GM19351 (cell line): ENCODE data around the gene SRSF12.
"Not testable (repeated sequence)": the region's sequence is repeated elsewhere in the genome, so short reads cannot be mapped to it uniquely, and the experiment has no call there.

Experiments
- ATAC-seq: cut with Tn5 transposase; IDR thresholded peaks from one replicate; pipeline ENCODE4 v1.9.1; 2021; ENCODE audit warnings: mild to moderate bottlenecking, moderate library complexity; ENCODE audit not compliant: unreplicated experiment

SRSF12 gene

DNA sequence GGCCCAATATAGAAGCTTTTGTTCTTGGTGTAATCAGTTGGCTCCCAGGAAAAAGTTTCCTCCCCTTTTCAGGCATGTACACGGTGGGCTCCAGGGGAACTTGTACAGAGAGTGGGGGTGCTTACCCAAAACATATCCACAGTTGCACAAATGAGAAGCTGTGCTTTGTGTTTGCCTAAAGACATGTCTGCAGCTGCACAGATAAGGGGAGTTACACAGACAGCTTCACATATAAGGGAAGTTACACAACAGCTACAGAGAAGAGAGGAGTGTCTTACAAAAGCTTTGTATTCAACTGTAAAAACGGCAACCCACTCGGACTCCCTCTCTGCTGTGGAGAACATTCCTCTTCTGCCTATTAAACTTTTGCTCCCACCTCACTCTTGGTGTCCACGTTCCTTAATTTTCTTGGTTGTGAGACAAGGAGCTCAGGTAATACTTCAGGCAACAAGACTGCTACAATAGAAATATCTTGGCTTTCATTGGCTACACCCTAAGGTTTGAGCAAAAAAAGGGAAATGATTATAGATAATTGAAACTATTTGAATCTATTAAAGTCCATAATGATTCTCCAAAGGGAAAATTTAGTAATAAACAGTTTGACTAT lies 44.8 kb downstream of the SRSF12 start:
- ATAC-seq, result no peak

DNA sequence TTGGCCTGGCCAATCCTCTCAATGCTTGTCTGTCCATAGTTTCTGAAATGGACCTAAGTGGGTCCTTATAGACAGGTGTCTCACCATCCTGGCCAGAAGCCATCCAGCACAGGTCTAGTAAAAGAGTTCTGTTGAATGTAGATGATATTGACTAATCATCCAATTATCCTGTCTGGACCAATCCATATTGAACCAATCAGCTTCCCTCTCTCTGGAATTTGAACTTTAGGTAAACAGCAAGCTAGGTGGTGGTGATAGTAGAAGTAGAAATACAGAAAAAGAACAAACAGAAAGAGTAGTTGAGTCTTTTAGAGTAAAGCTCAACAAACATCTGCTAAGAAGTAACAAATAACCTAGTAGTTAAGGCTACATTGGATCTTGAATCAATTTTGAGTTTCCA lies 46.8 kb downstream of the SRSF12 start:
- no peak for ATAC-seq

DNA sequence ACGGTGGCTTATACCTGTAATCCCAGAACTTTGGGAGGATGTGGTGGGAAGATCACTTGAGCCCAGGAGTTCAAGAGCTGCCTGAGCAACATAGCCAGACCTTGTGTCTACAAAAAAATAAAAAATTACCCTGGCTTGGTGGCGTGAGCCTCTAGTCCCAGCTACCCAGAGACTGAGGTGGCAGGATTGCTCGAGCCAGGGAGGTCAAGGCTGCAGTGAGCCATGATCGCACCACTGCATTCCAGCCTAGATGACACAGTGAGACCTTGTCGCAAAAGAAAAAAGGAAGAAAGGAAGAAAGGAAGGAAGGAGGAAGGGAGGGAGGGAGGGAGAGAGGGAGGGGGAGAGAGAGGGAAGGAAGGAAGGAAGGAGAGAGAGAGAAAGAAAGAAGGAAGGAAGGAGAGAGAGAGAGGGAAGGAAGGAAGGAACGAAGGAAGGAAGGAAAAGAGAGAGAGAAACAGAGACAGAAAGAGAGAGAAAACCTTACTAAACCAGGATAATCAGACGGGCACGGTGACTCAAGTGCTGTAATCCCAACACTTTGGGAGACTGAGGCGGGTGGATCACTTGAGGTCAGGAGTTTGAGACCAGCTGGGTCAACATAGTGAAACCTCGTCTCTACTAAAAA lies 48.2 kb downstream of the SRSF12 start:
- no peak for ATAC-seq

DNA sequence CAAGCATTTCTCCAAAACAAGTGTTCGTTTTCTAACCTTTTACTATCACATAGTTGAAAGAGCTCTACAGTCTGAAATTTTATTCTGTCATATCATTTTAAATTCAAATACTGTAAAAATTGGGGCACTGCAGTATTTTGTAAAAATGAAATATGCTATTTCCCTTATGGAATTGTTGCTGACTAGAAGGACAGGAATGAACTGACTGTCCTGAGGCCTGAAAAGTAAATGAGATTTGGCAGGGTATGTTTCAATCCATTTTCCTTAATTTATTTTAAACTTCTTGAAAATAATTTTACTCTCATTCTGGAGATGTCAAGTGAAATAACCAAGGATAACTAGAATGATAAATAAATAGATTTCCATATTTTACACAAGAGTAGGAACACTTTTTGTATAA lies 49.2 kb downstream of the SRSF12 start:
- ATAC-seq, result no peak

DNA sequence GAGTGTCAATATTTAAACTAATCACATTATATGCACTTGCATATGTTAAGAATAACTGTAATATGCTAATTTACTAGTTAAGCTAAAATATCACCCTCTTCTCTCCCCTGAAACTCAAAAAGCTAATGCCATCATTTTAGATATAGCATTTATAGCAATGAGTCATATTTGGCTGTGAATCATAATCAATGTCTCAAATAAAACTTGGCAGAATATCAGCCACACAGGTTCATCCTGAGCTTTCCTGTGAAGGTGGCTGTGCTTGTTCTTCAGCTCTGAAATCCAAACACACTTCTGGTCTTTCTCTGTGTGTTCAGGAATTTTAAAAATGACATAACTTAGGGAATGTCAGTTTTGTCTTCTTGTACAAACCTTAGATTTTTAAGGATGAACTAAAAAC lies 50.1 kb downstream of the SRSF12 start:
- ATAC-seq, result no peak

DNA sequence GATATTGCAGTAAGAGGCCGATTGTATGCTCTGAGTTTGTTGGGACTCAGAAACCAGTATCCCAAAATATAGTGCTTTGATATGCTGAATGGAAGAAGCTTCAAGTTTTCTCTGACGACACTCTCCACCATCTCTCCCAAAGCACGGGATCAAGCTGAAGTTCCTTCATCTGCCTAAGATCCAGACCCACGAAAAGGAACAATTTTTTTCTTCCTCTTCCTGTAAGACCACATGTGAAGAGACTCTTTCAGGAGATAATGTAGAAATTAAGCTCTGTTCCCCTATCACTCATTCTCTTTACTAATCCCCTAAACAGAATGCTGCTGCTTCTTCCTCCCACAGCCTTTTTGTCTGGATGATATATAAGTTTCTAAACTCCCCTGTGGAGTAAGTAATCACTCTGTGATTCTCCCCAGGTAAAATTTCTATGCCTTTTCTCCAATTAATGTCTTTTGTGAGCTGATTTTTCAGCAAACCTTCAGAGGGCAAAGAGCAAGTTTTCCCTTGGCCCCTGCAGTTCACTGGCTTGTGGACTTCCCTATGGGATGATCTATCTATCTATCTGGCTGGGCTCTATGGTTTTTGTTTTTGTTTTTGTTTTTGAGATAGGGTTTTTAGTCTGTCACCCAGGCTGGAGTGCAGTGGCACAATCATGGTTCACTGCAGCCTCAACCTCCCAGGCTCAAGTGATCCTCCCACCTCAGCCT lies 50.8 kb downstream of the SRSF12 start:
- ATAC-seq, result no peak

DNA sequence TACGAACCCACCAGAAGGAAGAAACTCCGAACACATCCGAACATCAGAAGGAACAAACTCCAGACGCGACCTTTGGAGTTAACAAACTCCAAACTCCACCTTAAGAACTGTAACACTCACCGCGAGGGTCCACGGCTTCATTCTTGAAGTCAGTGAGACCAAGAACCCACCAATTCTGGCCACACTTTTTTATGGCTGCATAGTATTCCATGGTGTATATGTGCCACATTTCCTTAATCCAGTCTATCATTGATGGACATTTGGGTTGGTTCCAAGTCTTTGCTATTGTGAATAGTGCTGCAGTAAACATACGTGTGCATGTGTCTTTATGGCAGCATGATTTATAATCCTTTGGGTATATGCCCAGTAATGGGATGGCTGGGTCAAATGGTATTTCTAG lies 51.8 kb downstream of the SRSF12 start:
- ATAC-seq, result not testable (repeated sequence)

DNA sequence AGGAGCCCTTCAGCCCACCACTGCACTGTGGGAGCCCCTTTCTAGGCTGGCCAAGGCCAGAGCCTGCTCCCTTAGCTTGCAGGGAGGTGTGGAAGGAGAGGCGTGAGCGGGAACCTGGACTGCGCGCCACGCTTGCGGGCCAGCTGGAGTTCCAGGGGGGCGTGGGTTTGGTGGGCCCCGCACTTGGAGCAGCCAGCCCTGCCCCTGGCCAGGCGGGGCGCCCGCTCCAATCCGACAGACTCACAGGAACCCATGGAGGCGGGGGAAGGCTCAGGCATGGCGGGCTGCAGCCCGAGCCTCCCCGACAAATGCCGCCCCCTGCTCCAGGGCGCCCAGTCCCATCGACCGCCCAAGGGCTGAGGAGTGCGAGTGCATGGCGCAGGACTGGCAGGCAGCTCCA lies 52.9 kb downstream of the SRSF12 start:
- ATAC-seq, result not testable (repeated sequence)

DNA sequence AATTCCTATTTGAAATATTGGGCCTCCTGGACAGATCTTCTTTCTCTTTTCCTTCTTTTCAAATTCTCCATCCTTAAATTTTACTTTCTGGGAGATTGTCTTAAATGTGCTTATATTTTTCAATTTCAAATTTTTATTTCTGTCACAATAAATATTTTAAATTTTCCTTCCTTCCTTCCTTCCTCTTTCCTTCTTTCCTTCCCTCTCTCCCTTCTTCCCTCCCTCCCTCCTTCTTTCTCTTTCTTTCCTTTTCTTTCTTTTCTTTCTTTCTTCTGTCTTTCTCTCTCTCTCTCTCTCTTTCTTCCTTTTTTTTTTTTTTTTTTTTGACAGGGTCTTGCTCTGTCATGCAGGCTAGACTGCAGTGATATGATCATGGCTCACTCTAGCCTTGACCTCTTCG lies 54.0 kb downstream of the SRSF12 start:
- no peak for ATAC-seq

DNA sequence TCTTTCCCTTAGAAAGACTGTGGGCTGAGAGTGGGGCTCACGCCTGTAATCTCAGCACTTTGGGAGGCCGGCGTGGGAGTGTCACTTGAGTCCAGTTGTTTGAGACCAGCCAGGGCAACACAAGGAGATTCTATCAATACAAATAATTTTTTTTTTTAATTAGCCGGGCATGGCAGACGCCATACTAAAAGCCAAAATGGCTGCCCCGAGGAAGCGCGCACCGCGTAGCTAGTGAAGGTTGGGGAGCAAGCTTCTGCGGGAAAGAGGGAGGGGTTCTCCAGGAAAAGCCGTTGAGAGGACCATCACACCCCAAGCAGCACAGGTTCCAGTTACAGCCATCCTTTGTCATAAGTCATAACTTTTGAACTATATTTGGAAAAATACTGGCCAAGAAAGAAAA lies 58.6 kb downstream of the SRSF12 start:
- no peak for ATAC-seq

DNA sequence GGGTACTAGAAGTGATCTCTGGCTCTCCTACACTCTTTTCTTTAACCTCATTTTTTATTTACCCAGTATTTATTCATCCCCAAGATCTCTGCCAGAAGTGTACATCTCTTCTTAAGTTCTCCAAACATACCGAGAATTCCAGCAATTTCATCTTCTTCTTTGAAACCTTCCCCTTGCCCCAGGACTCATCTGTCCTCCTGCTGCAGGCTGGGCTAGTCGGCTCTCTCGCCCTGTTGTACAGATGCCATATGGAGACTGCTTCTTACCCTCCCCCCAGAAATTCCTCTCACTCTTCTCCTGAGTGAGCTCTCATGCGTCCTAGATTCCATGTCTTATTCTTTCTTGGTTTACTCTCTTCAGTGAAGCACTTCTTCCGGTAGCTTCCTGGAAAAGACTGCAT lies 59.2 kb downstream of the SRSF12 start:
- no peak for ATAC-seq

DNA sequence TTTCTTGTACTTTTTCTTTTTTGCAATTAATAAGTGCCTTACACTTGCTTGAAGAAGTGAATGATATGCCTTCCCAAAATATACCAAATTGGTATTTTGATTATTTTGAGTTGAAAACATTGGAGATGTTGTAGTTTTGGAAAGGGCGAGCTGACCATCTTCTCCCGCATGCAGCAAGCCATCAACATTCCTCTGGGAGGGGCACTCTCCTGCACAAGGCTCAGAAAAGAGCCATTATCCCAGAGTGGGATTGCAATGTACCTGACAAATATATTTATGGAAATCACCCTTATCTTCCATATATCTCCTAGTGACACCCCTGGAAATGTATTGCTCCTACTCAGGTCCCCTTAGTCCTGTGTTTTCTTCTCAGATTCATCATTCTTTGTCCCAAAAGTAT lies 60.1 kb downstream of the SRSF12 start:
- no peak for ATAC-seq

DNA sequence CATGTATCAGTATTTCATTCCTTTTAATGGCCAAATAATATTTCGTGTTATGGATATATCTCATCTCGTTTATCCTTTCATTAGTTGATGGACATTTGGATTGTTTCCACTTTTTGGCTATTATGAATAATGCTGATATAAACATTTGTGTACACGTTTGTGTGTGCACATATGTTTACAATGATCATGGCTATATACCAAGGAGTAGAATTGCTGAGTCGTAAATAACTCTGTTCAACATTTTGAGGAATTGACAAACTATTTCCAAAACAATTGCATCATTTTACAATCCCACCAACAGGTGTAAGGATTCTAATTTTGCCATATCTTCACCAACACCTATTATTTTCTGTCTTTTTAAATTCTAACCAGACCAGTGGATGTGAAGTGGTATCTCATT lies 63.7 kb downstream of the SRSF12 start:
- no peak for ATAC-seq

DNA sequence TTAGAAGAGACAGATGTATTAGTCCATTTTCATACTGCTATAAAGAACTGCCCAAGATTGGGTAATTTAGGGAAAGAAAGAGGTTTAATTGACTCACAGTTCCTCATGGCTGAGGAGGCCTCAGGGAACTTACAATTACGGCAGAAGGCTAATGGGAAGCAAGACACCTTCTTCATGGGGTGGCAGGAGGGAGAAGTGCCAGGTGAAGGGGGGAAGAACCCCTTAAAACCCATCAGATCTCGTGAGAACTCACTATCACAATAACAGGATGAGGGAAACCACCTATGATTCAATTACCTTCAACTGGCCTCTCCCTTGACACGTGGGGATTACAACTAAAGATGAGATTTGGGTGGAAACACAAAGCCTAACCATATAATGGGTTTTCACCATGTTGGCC lies 66.2 kb downstream of the SRSF12 start:
- ATAC-seq, result no peak

DNA sequence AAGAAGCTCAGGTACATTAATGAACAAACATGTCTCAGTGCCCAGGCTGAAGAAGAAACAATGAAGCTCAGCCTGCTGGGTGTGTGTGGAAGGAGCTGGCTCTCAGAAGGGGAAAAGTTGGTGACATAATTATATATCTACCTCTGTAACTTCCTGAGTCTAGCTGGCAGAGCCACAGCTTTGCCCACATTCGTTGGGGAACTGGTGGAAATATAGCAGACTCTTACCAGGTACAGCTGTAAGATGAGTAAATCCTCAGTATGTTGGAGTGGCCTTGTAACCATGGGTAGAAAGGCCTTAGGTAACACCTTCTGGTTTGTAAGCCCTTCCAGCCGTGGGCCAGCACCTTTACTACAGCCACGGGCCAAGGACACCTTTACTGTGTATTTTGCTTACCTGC lies 67.2 kb downstream of the SRSF12 start:
- ATAC-seq, result no peak

DNA sequence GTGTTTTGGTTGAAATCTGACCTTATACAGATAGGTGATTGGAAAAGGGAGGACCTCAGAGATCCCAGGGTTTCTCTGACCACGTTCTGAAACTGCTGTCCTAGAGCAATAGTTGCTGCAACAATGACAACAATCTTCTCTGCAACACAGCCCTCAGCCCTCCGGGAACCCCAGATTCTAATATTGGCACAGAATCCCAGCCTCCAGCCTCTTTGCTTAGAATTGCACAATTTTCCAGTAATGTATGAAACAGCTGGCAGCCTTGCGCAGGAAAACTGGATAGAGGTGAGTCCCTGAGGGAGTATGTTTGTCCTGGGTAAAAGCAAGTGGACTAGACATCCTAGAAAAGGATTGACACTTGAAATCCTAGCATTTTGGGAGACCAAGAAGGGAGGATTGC lies 67.7 kb downstream of the SRSF12 start:
- ATAC-seq, result no peak

DNA sequence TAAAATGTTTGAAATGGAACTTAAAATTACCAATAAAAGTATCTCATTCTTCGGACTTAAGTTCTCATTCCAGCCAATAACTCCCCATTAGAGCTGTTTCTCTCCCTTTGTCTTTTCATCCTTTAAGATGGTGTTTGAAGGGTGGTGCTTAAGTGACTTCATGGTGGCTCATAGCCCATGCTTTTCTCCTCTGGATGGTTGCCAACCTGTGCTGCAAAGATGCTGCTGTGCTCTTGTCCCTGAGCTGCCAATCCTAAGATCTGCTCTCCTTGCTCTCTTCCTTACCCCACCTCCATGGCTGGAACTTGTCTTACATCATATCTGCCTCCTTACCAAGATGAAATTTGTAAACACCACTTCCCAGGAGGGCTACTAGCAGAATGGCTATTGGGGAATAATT lies 68.9 kb downstream of the SRSF12 start:
- no peak for ATAC-seq

DNA sequence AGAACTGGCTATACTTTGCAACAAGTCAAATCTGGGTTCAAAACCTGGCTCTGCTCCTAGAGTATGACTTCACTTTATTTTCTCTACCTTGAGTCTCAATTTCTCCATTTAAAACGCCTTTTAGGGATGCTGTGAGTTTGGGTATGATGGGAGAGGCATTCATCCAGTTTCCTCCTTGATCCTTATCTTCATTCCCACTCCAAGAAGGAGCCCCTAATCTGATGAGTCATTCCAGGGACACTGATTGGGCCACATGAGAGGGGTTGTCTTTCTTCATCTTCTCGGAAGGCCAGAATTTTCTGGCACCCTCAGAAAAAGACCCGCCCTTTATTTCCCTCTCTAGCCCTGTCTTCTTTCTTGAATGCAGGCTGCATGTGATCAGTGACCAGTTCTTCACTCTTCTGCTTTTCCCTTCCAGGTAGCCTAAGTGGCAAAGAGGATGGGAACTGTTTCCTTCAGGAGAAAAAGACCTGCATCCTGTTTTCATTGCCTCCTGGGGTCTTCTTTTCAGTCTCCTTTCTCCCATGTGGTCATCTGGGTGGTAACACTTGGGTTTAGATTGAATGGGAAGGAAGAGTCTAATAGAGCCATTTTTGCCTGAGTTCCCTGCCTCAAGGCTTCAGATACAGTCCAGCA lies 69.5 kb downstream of the SRSF12 start:
- no peak for ATAC-seq

DNA sequence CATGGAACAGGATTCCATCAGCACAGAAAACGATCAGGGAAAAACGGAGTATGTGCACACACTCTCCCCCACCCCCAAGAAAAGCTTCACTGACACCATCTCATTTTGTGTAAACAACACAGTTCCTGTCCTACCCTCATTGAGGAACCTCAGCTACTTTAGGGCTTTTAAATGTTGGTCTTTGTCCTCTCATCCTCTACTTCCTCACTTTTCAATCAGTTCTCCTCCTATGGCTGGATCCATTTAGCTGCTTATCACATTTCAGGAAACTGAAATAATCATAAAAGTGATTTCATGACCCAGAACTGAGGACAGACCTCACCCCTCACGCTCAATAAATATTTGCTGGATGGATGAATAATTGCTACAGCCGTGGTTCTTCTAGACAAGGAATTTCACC lies 70.4 kb downstream of the SRSF12 start:
- ATAC-seq, result no peak
